NCI-H446 (cell line): Measurements from ENCODE around the gene CCNY.

Source experiments
- DNase-seq, 2 experiments: peaks; one replicate each; lab custom pipeline; 2025; lab: John Stamatoyannopoulos, UW

The CCNY gene

GRCh38 chr10:35355971-35356724, 19.8 kb downstream of the CCNY start:
- DNase-seq = no peak

- no peak for DNase-seq
Observed at GRCh38 chr10:35356725-35357092, 20.4 kb downstream of the CCNY start.

GRCh38 chr10:35359056-35359455, 22.7 kb downstream of the CCNY start:
- DNase-seq = no peak

- no peak for DNase-seq
Observed at GRCh38 chr10:35359873-35360272, 23.6 kb downstream of the CCNY start.

GRCh38 chr10:35362701-35363350, 26.5 kb downstream of the CCNY start:
- DNase-seq = no peak

GRCh38 chr10:35363587-35363986, 27.3 kb downstream of the CCNY start:
- no peak for DNase-seq

- no peak for DNase-seq
Observed at GRCh38 chr10:35364808-35365207, 28.5 kb downstream of the CCNY start.

GRCh38 chr10:35365994-35366393, 29.7 kb downstream of the CCNY start:
- no peak for DNase-seq

- no peak for DNase-seq
Observed at GRCh38 chr10:35367107-35367859, 31.0 kb downstream of the CCNY start.

- no peak for DNase-seq
Observed at GRCh38 chr10:35367982-35368381, 31.7 kb downstream of the CCNY start.

- no peak for DNase-seq
Observed at GRCh38 chr10:35368485-35369048, 32.3 kb downstream of the CCNY start.

- DNase-seq = no peak
Observed at GRCh38 chr10:35369049-35369611, 32.8 kb downstream of the CCNY start.

GRCh38 chr10:35371731-35372130, 35.4 kb downstream of the CCNY start:
- no peak for DNase-seq

- no peak for DNase-seq
Observed at GRCh38 chr10:35372329-35372728, 36.0 kb downstream of the CCNY start.

- DNase-seq = no peak
Observed at GRCh38 chr10:35375091-35375765, 38.9 kb downstream of the CCNY start.

- no peak for DNase-seq
Observed at GRCh38 chr10:35377050-35377728, 40.9 kb downstream of the CCNY start.

GRCh38 chr10:35378541-35379210, 42.4 kb downstream of the CCNY start:
- DNase-seq = no peak

GRCh38 chr10:35379226-35380137, 43.2 kb downstream of the CCNY start:
- DNase-seq = no peak

- no peak for DNase-seq
Observed at GRCh38 chr10:35382096-35382495, 45.8 kb downstream of the CCNY start.
